ENCODE data around the gene GRIK4.

Gene GRIK4

DNA sequence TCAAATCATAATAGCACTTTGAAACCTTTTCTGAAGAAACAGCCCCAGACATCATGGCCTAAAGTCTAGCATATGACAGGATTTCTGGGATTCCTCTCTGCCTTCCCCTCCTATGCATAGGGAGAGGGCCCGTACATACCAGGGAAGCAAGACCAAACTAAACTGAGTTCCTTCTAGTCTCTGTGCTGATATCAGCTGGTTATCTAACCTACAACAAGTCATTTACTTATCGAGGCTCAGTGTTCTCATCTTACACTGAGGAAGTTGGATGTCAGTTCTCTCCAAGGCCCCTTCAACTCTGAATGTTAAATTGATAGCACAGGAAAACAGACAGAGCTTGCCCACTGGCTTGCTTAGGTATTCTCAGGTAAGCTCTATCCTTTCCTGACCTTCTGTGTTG is 17.0 kb upstream of the GRIK4 start:
- Histone ChIP-seq H3K9ac (ENCODE audit: low read length) (no peak overlapping the region), H3K4me3 (ENCODE audit: low read depth, low read length, poor library complexity, severe bottlenecking) (no peak overlapping the region), H3K9me2 (ENCODE audit: low read depth, low read length) (no peaks in the 10 kb centered on the region), H2AFZ (ENCODE audit: low read length) (no peak overlapping the region), H3K36me3 (ENCODE audit: insufficient read depth, low read length) (no peaks in the 10 kb centered on the region), H3K9me3 (ENCODE audit: low read length) (no peaks in the 10 kb centered on the region), H3K27ac (ENCODE audit: low read depth, low read length, poor library complexity, severe bottlenecking) (no peak overlapping the region), H3F3A (ENCODE audit: insufficient read depth, low read length) (no peaks in the 10 kb centered on the region), H3K4me2 (ENCODE audit: low read length) (no peak overlapping the region), H3K27me3 (ENCODE audit: insufficient read depth, low read length) (no peaks in the 10 kb centered on the region), H3K79me2 (ENCODE audit: insufficient read depth, low read length) (no peaks in the 10 kb centered on the region), H4K20me1 (ENCODE audit: insufficient read depth, low read length) (no peaks in the 10 kb centered on the region), H3K4me1 (ENCODE audit: insufficient read depth, low read length, severe bottlenecking) (no peaks in the 10 kb centered on the region)
- no peak for TF ChIP-seq EZH2 (IDR thresholded peaks at IDR 0.05; ENCODE audit: borderline replicate concordance, low read length)

DNA sequence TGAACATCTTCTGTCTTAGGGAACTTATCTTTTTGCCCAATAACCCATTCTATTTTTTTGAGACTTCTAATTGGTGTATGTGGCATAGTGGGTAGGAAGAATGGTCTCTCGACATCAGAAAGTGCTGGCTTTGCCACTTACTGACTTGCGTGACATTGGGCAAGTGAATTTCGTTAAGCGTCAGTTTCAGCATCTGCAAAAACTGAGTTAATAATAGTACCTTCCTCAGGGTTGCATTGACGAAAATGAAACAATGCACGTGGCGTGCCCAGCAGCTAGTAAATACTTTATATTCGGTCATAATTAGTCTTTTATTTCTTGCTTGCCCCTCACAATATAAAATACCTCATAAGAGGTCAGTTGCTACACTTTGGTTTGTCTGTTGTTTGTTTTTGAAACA is 12.5 kb upstream of the GRIK4 start:
- Histone ChIP-seq H3K9ac (ENCODE audit: low read length) (no peak overlapping the region), H2AFZ (ENCODE audit: low read length) (no peak overlapping the region), H3K4me2 (ENCODE audit: low read length) (no peak overlapping the region), H3K27me3 (ENCODE audit: insufficient read depth, low read length) (no peaks in the 10 kb centered on the region), H4K20me1 (ENCODE audit: insufficient read depth, low read length) (no peaks in the 10 kb centered on the region), H3K79me2 (ENCODE audit: insufficient read depth, low read length) (no peaks in the 10 kb centered on the region), H3K9me2 (ENCODE audit: low read depth, low read length) (no peaks in the 10 kb centered on the region), H3K9me3 (ENCODE audit: low read length) (no peaks in the 10 kb centered on the region), H3K27ac (ENCODE audit: low read depth, low read length, poor library complexity, severe bottlenecking) (no peak overlapping the region), H3K4me3 (ENCODE audit: low read depth, low read length, poor library complexity, severe bottlenecking) (no peak overlapping the region), H3F3A (ENCODE audit: insufficient read depth, low read length) (no peaks in the 10 kb centered on the region), H3K4me1 (ENCODE audit: insufficient read depth, low read length, severe bottlenecking) (no peaks in the 10 kb centered on the region), H3K36me3 (ENCODE audit: insufficient read depth, low read length) (no peaks in the 10 kb centered on the region)
- no peak for TF ChIP-seq EZH2 (IDR thresholded peaks at IDR 0.05; ENCODE audit: borderline replicate concordance, low read length)
- TF ChIP-seq, protein P1, sequence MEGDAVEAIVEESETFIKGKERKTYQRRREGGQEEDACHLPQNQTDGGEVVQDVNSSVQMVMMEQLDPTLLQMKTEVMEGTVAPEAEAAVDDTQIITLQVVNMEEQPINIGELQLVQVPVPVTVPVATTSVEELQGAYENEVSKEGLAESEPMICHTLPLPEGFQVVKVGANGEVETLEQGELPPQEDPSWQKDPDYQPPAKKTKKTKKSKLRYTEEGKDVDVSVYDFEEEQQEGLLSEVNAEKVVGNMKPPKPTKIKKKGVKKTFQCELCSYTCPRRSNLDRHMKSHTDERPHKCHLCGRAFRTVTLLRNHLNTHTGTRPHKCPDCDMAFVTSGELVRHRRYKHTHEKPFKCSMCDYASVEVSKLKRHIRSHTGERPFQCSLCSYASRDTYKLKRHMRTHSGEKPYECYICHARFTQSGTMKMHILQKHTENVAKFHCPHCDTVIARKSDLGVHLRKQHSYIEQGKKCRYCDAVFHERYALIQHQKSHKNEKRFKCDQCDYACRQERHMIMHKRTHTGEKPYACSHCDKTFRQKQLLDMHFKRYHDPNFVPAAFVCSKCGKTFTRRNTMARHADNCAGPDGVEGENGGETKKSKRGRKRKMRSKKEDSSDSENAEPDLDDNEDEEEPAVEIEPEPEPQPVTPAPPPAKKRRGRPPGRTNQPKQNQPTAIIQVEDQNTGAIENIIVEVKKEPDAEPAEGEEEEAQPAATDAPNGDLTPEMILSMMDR (IDR thresholded peaks at IDR 0.05; ENCODE audit: low read length): no peak

DNA sequence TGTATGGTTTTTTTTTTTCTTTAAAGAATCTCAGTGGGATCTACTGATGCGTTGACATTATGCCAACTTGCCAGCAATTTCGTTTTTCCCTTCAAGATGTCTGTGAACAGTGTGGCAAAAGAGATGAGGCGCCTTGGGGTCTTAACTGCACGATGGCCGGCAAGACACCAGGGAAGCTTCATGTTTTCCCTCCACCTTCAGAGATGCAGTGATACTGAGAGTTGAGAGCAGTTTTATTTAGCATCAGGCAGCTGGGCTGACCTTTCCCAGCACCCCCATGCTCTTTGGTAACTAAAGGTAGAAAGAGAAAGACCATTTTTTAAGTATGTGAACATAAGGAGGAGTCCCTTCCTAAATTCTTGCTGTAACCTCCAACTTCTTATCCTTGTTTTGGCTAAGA is 11.7 kb upstream of the GRIK4 start:
- H3K79me2 ChIP-seq (ENCODE audit: insufficient read depth, low read length): no peaks in the 10 kb centered on the region
- H4K20me1 ChIP-seq (ENCODE audit: insufficient read depth, low read length): no peaks in the 10 kb centered on the region
- no peak overlapping the region for H2AFZ ChIP-seq (ENCODE audit: low read length)
- no peaks in the 10 kb centered on the region for H3K4me1 ChIP-seq (ENCODE audit: insufficient read depth, low read length, severe bottlenecking)
- no peaks in the 10 kb centered on the region for H3K27me3 ChIP-seq (ENCODE audit: insufficient read depth, low read length)
- no peak overlapping the region for H3K27ac ChIP-seq (ENCODE audit: low read depth, low read length, poor library complexity, severe bottlenecking)
- TF ChIP-seq, protein P1 (IDR thresholded peaks at IDR 0.05; ENCODE audit: low read length): no peak
- TF ChIP-seq EZH2 (IDR thresholded peaks at IDR 0.05; ENCODE audit: borderline replicate concordance, low read length): no peak
- H3K36me3 ChIP-seq (ENCODE audit: insufficient read depth, low read length): no peaks in the 10 kb centered on the region
- no peak overlapping the region for H3K4me2 ChIP-seq (ENCODE audit: low read length)
- H3K9me2 ChIP-seq (ENCODE audit: low read depth, low read length): no peaks in the 10 kb centered on the region
- H3F3A ChIP-seq (ENCODE audit: insufficient read depth, low read length): no peaks in the 10 kb centered on the region
- H3K4me3 ChIP-seq (ENCODE audit: low read depth, low read length, poor library complexity, severe bottlenecking): no peak overlapping the region
- H3K9ac ChIP-seq (ENCODE audit: low read length): no peak overlapping the region
- H3K9me3 ChIP-seq (ENCODE audit: low read length): no peaks in the 10 kb centered on the region

DNA sequence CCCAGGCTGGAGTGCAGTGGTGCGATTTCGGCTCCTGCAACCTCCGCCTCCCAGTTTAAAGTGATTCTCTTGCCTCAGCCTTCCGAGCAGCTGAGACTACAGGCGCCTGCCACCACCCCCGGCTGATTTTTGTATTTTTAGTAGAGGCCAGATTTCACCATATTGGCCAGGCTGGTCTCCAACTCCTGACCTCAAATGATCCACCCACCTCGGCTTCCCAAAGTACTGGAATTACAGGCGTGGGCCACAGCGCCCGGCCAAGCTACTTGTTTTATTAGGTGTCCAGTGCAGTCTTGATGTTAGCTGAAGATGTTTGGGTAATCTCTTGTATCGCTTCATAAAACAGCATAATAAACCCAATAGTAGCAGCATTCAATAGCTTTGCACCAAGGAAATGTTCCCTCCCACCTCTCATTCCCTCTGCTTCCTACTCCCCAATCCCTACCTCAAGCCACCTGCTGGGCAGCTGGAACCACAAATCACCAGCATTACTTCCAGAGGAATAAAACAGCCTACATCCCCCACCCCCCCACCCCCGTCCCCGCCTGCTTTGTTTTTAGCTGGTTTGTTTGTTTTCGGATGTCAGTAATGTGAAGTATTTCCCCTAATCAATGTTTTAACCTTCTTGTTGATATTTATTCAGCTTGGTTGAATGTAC is 11.0 kb upstream of the GRIK4 start:
- no peak overlapping the region for H2AFZ ChIP-seq (ENCODE audit: low read length)
- no peaks in the 10 kb centered on the region for H4K20me1 ChIP-seq (ENCODE audit: insufficient read depth, low read length)
- H3K9me3 ChIP-seq (ENCODE audit: low read length): no peaks in the 10 kb centered on the region
- no peaks in the 10 kb centered on the region for H3K4me1 ChIP-seq (ENCODE audit: insufficient read depth, low read length, severe bottlenecking)
- H3K9me2 ChIP-seq (ENCODE audit: low read depth, low read length): no peaks in the 10 kb centered on the region
- no peak overlapping the region for H3K27ac ChIP-seq (ENCODE audit: low read depth, low read length, poor library complexity, severe bottlenecking)
- H3K79me2 ChIP-seq (ENCODE audit: insufficient read depth, low read length): no peaks in the 10 kb centered on the region
- H3K9ac ChIP-seq (ENCODE audit: low read length): no peak overlapping the region
- H3K36me3 ChIP-seq (ENCODE audit: insufficient read depth, low read length): no peaks in the 10 kb centered on the region
- no peak overlapping the region for H3K4me3 ChIP-seq (ENCODE audit: low read depth, low read length, poor library complexity, severe bottlenecking)
- H3F3A ChIP-seq (ENCODE audit: insufficient read depth, low read length): no peaks in the 10 kb centered on the region
- H3K27me3 ChIP-seq (ENCODE audit: insufficient read depth, low read length): no peaks in the 10 kb centered on the region
- TF ChIP-seq, protein P1 (IDR thresholded peaks at IDR 0.05; ENCODE audit: low read length): no peak
- TF ChIP-seq EZH2 (IDR thresholded peaks at IDR 0.05; ENCODE audit: borderline replicate concordance, low read length): no peak
- no peak overlapping the region for H3K4me2 ChIP-seq (ENCODE audit: low read length)

Data from OCI-LY1 (cell line).